ENCODE results near the gene TNXB.

Gene TNXB

GRCh38 chr6:32082478-32082877 lies 26.7 kb downstream of the TNXB start:
- no peak for TF ChIP-seq ZFX (IDR thresholded peaks at IDR 0.05)
- no peak for TF ChIP-seq CTCF (conservative IDR thresholded peaks at IDR 0.05)
- no peak overlapping the region for H3K27ac ChIP-seq

GRCh38 chr6:32081168-32081990 lies 27.8 kb downstream of the TNXB start:
- H3K27ac ChIP-seq, result no peak overlapping the region
- TF ChIP-seq CTCF (conservative IDR thresholded peaks at IDR 0.05), result no peak
- no peak for TF ChIP-seq ZFX (IDR thresholded peaks at IDR 0.05)

GRCh38 chr6:32079566-32080290 lies 29.4 kb downstream of the TNXB start:
- no peak overlapping the region for H3K27ac ChIP-seq
- TF ChIP-seq CTCF (conservative IDR thresholded peaks at IDR 0.05), result no peak
- TF ChIP-seq ZFX (IDR thresholded peaks at IDR 0.05), result no peak

DNA sequence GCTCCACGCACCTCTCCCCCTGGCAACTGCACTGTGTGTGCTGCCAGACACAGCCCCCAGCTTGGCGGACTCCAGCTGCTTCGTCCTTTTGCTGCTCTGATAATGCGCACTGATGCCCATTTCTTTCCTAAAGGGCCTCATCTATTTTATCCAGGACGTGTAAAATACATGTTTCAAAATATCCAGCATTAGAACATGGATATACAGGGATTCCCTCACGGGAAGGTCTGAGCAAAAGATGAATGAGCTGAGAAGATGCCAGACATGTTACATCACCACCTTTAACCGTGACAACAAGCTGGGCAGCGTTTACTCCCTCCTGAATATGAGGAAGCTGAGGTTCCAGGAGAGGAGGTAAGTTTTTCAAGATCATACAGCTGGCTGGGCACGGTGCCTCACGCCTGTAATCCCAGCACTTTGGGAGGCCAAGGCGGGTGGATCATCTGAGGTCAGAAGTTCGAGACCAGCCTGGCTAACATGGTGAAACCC lies 32.8 kb downstream of the TNXB start:
- no peak overlapping the region for H3K27ac ChIP-seq
- no peak for TF ChIP-seq CTCF (conservative IDR thresholded peaks at IDR 0.05)
- TF ChIP-seq ZFX (IDR thresholded peaks at IDR 0.05), result no peak

GRCh38 chr6:32075781-32076180 lies 33.4 kb downstream of the TNXB start:
- TF ChIP-seq ZFX (IDR thresholded peaks at IDR 0.05) (no peak), CTCF (conservative IDR thresholded peaks at IDR 0.05) (no peak)

GRCh38 chr6:32074996-32075532 lies 34.1 kb downstream of the TNXB start:
- TF ChIP-seq ZFX (IDR thresholded peaks at IDR 0.05) (no peak), CTCF (conservative IDR thresholded peaks at IDR 0.05) (no peak)
- no peak overlapping the region for H3K27ac ChIP-seq

More at GRCh38 chr6:32075781-32076180, 33.4 kb downstream of the TNXB start:
- H3K27ac ChIP-seq, result no peak overlapping the region

- H3K27ac ChIP-seq, result no peak overlapping the region
- TF ChIP-seq ZFX (IDR thresholded peaks at IDR 0.05), result no peak
- no peak for TF ChIP-seq CTCF (conservative IDR thresholded peaks at IDR 0.05)
Observed at GRCh38 chr6:32073613-32074012, 35.5 kb downstream of the TNXB start.

All from C4-2B (cell line).